Activated naive CD4-positive, alpha-beta T cell treated with anti-CD3 and anti-CD28 coated beads, Interleukin-2, amount 50 U/mL, for 16 hours (primary cell): ENCODE results near the gene SUB1.
A peak's percentile ranks its signal among the peaks of the same experiment; 100 is the strongest.
"Not testable (repeated sequence)": the region's sequence is repeated elsewhere in the genome, so short reads cannot be mapped to it uniquely, and the experiment has no call there.

ENCODE experiments used
- DNase-seq: peaks from one replicate; pipeline ENCODE4 v3.0.0-alpha.2; 2020

The SUB1 gene

GRCh38 chr5:32585446-32586275, at the start of gene SUB1:
TSS of gene SUB1 (plus strand) at chr5:32585557. CDS start at chr5:32588513, 2,956 bp downstream.
- peak; percentile 95 for DNase-seq

- DNase-seq = no peak
Observed at GRCh38 chr5:32536246-32536645, 49.1 kb upstream of the SUB1 start.

DNA sequence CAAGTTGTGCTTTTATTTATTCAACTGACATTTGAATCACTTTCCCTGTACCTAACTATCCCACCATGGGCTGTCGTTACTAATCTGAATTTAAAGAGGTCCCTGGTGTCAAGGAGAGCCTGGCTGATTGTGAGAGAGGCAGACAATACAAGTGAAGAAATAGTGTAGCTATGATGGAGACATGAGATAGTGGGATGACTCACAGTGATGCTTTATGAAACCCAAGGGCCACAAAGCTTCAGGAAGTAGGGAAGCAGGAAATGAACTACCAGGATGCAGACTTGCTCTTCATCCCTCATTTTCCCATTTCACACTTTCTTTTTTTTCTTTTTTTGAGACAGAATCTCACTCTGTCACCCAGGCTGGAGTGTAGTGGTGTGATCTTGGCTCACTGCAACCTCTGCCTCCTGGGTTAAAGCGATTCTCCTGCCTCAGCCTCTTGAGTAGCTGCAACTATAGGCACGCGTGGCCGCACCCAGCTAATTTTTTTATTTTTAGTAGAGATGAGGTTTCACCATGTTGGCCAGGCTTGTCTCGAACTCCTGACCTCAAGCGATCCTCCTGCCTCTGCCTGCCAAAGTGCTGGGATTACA, 47.8 kb upstream of the SUB1 start:
- DNase-seq = not testable (repeated sequence)

- DNase-seq = peak; percentile 48
Observed at GRCh38 chr5:32538031-32538547, 47.3 kb upstream of the SUB1 start.

DNA sequence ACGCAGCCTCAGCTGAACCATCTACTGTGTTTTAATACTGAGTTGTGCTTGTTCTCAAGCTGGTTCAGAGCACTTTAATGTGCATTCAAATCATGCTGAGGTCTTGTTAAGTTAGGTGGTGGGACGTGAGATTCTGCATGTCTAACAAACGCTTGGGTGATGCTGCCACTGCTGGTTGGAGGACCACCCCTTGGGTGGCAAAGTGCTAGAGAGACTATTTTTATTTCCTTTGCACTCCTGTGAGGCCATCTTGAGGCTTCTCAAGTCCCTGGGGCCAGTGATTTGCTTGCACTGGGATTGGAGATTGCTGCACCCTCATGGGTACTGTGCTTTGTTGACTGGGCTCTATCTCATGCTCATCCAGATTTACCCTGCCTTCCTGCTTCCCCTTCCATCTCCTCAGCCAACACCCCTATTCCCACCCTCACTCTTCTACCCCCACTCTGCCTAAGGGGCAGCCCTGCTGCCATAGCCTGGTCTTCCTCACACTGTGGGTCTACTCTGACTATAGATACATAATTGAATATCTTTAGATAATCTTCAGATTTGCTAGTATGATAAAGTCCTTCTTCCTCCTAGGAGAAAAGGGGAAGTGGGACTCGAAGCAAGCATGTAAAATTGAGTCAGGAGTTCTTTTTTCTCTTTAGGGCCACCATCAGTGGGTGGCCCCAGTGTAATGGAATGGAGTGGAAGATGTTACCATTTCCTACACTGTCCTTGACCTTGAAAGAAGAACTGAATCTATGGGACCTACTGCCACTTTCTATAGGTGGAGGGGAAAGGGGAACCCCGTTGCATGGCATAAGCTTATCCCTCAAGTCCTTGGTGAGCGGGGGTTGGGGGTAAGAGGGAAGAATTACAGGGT, 45.1 kb upstream of the SUB1 start:
- DNase-seq = no peak

- no peak for DNase-seq
Observed at GRCh38 chr5:32541241-32541640, 44.1 kb upstream of the SUB1 start.

- no peak for DNase-seq
Observed at GRCh38 chr5:32542216-32543059, 42.9 kb upstream of the SUB1 start.

DNA sequence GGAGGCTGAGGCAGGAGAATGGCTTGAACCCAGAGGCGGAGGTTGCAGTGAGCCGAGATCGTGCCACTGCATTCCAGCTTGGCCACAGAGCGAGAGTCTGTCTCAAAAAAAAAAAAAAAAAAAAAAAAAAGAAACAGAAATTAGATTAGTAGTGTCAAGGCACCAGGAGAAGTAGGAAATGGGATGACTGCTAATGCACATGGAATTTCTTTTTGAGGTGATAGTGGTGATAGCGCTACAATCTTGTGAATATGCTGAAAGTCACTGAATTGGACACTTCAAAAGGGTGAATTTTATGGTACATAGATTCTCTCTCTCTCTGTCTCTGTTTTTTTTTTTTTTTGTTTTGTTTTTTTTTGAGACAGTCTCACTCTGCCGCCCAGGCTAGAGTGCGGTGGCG, 42.1 kb upstream of the SUB1 start:
- no peak for DNase-seq

DNA sequence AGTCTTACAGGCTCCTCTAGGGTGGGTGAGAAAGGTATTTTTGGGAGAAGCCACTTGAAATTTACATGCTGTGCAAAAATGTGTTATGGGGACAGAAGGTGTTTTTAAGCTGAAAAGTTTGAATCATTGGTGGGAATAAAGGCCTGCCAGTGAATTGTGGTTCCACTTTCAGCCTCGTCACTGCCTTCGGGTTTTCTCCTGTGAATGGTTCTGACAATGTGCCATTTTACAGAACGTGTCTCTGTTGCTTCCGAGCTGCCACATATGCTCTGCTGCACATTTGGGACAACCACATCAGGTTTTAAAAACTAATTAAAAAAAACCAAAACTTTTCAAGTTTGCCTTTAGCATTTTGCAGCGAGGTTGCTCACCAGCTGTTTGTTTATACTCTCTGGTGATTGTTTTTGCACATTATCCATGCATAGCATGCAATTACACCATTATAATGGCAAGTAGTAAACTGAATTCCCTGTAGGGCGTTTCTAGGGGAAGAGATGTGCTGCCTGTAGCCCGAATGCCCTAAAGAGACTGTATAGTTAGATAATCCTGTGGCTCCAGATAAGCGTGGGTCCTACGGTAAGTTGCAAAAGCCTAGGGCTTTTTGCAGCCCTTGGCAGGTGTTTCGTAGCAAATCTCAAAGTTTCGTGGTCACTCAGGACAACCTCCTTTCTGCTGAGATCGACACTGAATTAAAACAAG, 40.1 kb upstream of the SUB1 start:
- DNase-seq = no peak

- DNase-seq = no peak
Observed at GRCh38 chr5:32551194-32551593, 34.2 kb upstream of the SUB1 start.

DNA sequence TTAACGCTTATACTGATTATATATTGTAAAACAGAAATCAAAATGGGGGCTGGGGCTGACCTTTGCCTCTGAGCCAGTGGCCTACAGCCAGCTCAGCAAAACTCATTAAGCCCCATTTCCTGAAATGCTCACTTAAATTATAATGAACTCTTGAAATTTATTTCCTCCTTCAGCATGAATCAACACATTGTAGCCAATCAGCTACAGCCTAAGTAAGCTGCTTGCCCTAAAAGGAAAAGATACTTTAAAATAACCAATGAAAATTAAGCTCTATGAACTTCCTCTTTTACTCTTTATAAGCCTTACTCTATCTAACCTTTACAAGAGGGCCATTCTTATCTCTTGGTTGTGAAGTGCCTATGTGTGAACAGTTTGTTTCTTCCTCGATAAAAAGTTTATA, 33.5 kb upstream of the SUB1 start:
- DNase-seq = no peak

GRCh38 chr5:32552491-32552890, 32.9 kb upstream of the SUB1 start:
- not testable (repeated sequence) for DNase-seq

DNA sequence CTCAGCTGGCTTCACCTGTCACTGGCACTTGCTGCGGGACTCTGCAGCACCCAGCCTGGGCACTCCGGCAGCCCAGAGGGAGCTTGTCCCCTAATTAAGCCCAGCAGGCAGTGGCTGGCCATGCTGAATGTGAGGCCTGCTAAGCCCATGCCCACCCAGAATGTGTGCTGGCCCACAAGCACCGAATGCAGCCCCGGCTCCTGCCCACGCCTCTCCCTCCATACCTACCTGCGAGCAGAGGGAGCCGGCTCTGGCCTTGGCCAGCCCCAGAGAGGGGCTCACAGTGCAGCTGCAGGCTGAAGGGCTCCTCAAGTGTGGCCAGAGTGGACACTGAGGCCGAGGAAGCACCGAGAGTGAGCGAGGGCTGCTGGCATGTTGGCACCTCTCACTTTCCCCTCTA, 32.4 kb upstream of the SUB1 start:
- no peak for DNase-seq

- DNase-seq = not testable (repeated sequence)
Observed at GRCh38 chr5:32554181-32554780, 31.1 kb upstream of the SUB1 start.

DNA sequence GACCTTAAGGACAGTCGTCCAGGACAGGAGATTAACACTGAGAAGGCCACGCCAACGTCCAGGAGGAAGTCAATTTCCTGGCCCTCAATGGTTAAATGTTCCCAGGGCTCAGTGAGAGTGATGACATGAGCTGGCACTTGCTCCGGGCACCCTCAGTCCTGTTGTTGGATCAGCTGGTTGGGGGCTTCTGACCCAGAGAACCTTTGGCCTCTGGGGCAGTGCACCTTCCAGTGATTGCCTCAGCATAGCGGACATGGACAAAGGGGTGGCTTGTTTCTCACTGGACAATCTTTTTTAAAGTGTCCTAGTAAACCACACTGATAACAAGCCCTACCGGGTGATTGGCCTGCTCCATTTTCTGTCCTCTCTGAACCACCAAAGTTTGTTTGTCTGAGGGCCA, 28.8 kb upstream of the SUB1 start:
- not testable (repeated sequence) for DNase-seq

- no peak for DNase-seq
Observed at GRCh38 chr5:32559411-32559810, 25.9 kb upstream of the SUB1 start.

- no peak for DNase-seq
Observed at GRCh38 chr5:32559921-32560320, 25.4 kb upstream of the SUB1 start.

GRCh38 chr5:32562056-32562455, 23.3 kb upstream of the SUB1 start:
- no peak for DNase-seq

GRCh38 chr5:32562843-32563242, 22.5 kb upstream of the SUB1 start:
- DNase-seq = no peak

- DNase-seq = no peak
Observed at GRCh38 chr5:32563614-32564013, 21.7 kb upstream of the SUB1 start.

GRCh38 chr5:32565145-32565544, 20.2 kb upstream of the SUB1 start:
- DNase-seq = no peak
